GM19238 (cell line): ENCODE measurements around the gene TGM2.

Experiments used
- DNase-seq: peaks from one replicate; pipeline ENCODE4 v3.0.0; 2011; ENCODE audit warnings: low spot score; ENCODE audit not compliant: insufficient read length

The TGM2 gene

GRCh38 chr20:38178065-38178491 lies 13.0 kb upstream of the TGM2 start:
- DNase-seq: no peak

- DNase-seq: no peak
Measured at GRCh38 chr20:38177201-38177600, 12.1 kb upstream of the TGM2 start.

- no peak for DNase-seq
Measured at GRCh38 chr20:38175304-38176180, 10.5 kb upstream of the TGM2 start.

GRCh38 chr20:38173237-38174156 lies 8.4 kb upstream of the TGM2 start:
- no peak for DNase-seq

- DNase-seq: no peak
Measured at GRCh38 chr20:38172408-38172807, 7.3 kb upstream of the TGM2 start.

- DNase-seq: no peak
Measured at GRCh38 chr20:38171675-38172043, 6.6 kb upstream of the TGM2 start.

- no peak for DNase-seq
Measured at GRCh38 chr20:38170826-38171674, 6.0 kb upstream of the TGM2 start.

- no peak for DNase-seq
Measured at GRCh38 chr20:38170219-38170825, 5.3 kb upstream of the TGM2 start.

- DNase-seq: no peak
Measured at GRCh38 chr20:38169636-38170193, 4.6 kb upstream of the TGM2 start.

- DNase-seq: no peak
Measured at GRCh38 chr20:38168791-38169589, 3.9 kb upstream of the TGM2 start.

- DNase-seq: no peak
Measured at GRCh38 chr20:38167851-38168760, 3.0 kb upstream of the TGM2 start.

- DNase-seq: no peak
Measured at GRCh38 chr20:38167328-38167850, 2.3 kb upstream of the TGM2 start.

- DNase-seq: no peak
Measured at GRCh38 chr20:38166703-38167233, 1.7 kb upstream of the TGM2 start.

- DNase-seq: no peak
Measured at GRCh38 chr20:38165966-38166702, 1.1 kb upstream of the TGM2 start.

GRCh38 chr20:38164624-38165088 lies 414 bp downstream of the TGM2 start:
- no peak for DNase-seq

GRCh38 chr20:38164069-38164468 lies 1.0 kb downstream of the TGM2 start:
- DNase-seq: no peak
